Neuronal stem cell (in vitro differentiated cells): ENCODE data around the gene INVS.
"Not testable (repeated sequence)": the region's sequence is repeated elsewhere in the genome, so short reads cannot be mapped to it uniquely, and the experiment has no call there.

Experiments
- DNase-seq: peaks from one replicate; pipeline ENCODE4 v3.0.0-alpha.2; 2013; ENCODE audit warnings: low spot score
- H2AFZ ChIP-seq: one replicate; pipeline ENCODE4 v1.6.1; 2013; ENCODE audit warnings: mild to moderate bottlenecking, low read length, inconsistent platforms
- H2AK5ac ChIP-seq: 2 replicates; pipeline ENCODE4 v1.6.1; 2013; ENCODE audit warnings: low read depth, mild to moderate bottlenecking, inconsistent platforms, low read length, moderate library complexity, mixed read lengths
- H2BK120ac ChIP-seq: 2 replicates; pipeline ENCODE4 v1.6.1; 2013; ENCODE audit warnings: low read depth, mild to moderate bottlenecking, inconsistent platforms, low read length, moderate library complexity, mixed read lengths
- H2BK12ac ChIP-seq: one replicate; pipeline ENCODE4 v1.6.1; 2013; ENCODE audit warnings: low read length, inconsistent platforms
- H2BK15ac ChIP-seq: 2 replicates; pipeline ENCODE4 v1.6.1; 2013; ENCODE audit warnings: mild to moderate bottlenecking, low read length, inconsistent platforms, mixed read lengths
- H2BK5ac ChIP-seq: one replicate; pipeline ENCODE4 v1.6.1; 2013; ENCODE audit warnings: inconsistent platforms, mild to moderate bottlenecking, low read length, moderate library complexity
- H3K14ac ChIP-seq: one replicate; pipeline ENCODE4 v1.6.1; 2013; ENCODE audit warnings: low read length, inconsistent platforms
- H3K18ac ChIP-seq: 2 replicates; pipeline ENCODE4 v1.6.1; 2013; ENCODE audit warnings: low read length, inconsistent platforms
- H3K23ac ChIP-seq: 2 replicates; pipeline ENCODE4 v1.6.1; 2013; ENCODE audit warnings: low read depth, mild to moderate bottlenecking, mixed read lengths, low read length, inconsistent platforms; ENCODE audit not compliant: poor library complexity
- H3K27ac ChIP-seq: replicated peaks from 3 replicates; pipeline ENCODE4 v1.5.1; 2013; ENCODE audit warnings: low read length, inconsistent platforms
- H3K27me3 ChIP-seq, 3 experiments: 2 replicates each; pipeline ENCODE4 v1.6.1; 2013; ENCODE audit warnings: low read length in 3 of 3, mild to moderate bottlenecking in 2 of 3, inconsistent platforms in 1 of 3, low read depth in 1 of 3, mixed read lengths in 1 of 3, moderate library complexity in 1 of 3; ENCODE audit not compliant: control insufficient read depth in 3 of 3, insufficient read depth in 3 of 3
- H3K36me3 ChIP-seq, 2 donors: replicated peaks in 1 of 2; 2 replicates each; pipeline ENCODE4 v1.6.1; 2013; ENCODE audit warnings: low read length in 2 of 2; ENCODE audit not compliant: control insufficient read depth in 2 of 2, insufficient read depth in 2 of 2
- H3K4ac ChIP-seq: 2 replicates; pipeline ENCODE4 v1.6.1; 2013; ENCODE audit warnings: inconsistent platforms, mild to moderate bottlenecking, low read length, moderate library complexity
- H3K4me1 ChIP-seq, 2 donors: 1 replicate in 1 of 2; 2 replicates in 1 of 2; pipeline ENCODE4 v1.6.1; 2013; ENCODE audit warnings: low read length in 2 of 2, low read depth in 1 of 2; ENCODE audit not compliant: control insufficient read depth in 2 of 2, insufficient read depth in 1 of 2
- H3K4me2 ChIP-seq: one replicate; pipeline ENCODE4 v1.6.1; 2013; ENCODE audit warnings: mild to moderate bottlenecking, low read length, inconsistent platforms; ENCODE audit not compliant: insufficient read depth, poor library complexity, severe bottlenecking
- H3K4me3 ChIP-seq, 2 donors: 2 replicates each; pipeline ENCODE4 v1.5.1; 2013; ENCODE audit warnings: low read length in 2 of 2, mild to moderate bottlenecking in 2 of 2, inconsistent platforms in 1 of 2, moderate library complexity in 1 of 2
- H3K79me1 ChIP-seq: one replicate; pipeline ENCODE4 v1.6.1; 2013; ENCODE audit warnings: low read depth, mild to moderate bottlenecking, inconsistent platforms, low read length, moderate library complexity
- H3K9ac ChIP-seq: one replicate; pipeline ENCODE4 v1.6.1; 2013; ENCODE audit warnings: mild to moderate bottlenecking, low read depth, low read length, inconsistent platforms; ENCODE audit not compliant: poor library complexity
- H3K9me3 ChIP-seq, 2 donors: replicated peaks in 1 of 2; 2 replicates each; pipeline versions ENCODE3 to v1.6.1; 2013; ENCODE audit warnings: low read length in 2 of 2, mild to moderate bottlenecking in 2 of 2, inconsistent platforms in 1 of 2, low read depth in 1 of 2, mixed read lengths in 1 of 2, moderate library complexity in 1 of 2; ENCODE audit not compliant: control insufficient read depth in 2 of 2, insufficient read depth in 1 of 2
- H4K8ac ChIP-seq: one replicate; pipeline ENCODE4 v1.6.1; 2013; ENCODE audit warnings: low read depth, mild to moderate bottlenecking, inconsistent platforms, low read length, moderate library complexity
- H4K91ac ChIP-seq: one replicate; pipeline ENCODE4 v1.6.1; 2013; ENCODE audit warnings: low read length, low read depth, mild to moderate bottlenecking, inconsistent platforms; ENCODE audit not compliant: poor library complexity
- WGBS, 2 donors: extraction: QIAGEN DNeasy Blood & Tissue Kit; methylation state at CpG; one replicate each; pipeline ENCODE4 v1.1.7; 2013; ENCODE audit warnings: missing lambda C conversion rate in 2 of 2, mixed read lengths in 1 of 2; ENCODE audit not compliant: insufficient read length in 2 of 2, insufficient replicate concordance in 1 of 2; ENCODE audit errors: extremely low coverage in 2 of 2; 5-methylcytosine and 5-hydroxymethylcytosine counted together

The INVS gene

GRCh38 chr9:100092066-100092465 is 7.0 kb upstream of the INVS start:
- Histone ChIP-seq H3K9me3 (no peaks in the 10 kb centered on the region), H3K4me1 (no peaks in the 10 kb centered on the region), H2BK15ac (no peak overlapping the region), H3K9ac (no peak overlapping the region), H3K14ac (no peak overlapping the region), H3K4me3 (no peak overlapping the region), H3K79me1 (no peaks in the 10 kb centered on the region), H2AK5ac (no peak overlapping the region), H3K23ac (no peak overlapping the region), H4K91ac (no peak overlapping the region), H3K27ac (no peak overlapping the region), H3K4ac (no peak overlapping the region), H3K27me3 (no peaks in the 10 kb centered on the region), H2AFZ (no peak overlapping the region), H4K8ac (no peak overlapping the region), H3K4me2 (no peak overlapping the region), H3K18ac (no peak overlapping the region), H2BK120ac (no peak overlapping the region), H2BK12ac (no peak overlapping the region), H3K36me3 (no peaks in the 10 kb centered on the region), H2BK5ac (no peak overlapping the region)
- no peak for DNase-seq
- WGBS, 2 donors = no CpG with 5 or more reads among the region's 1 CpG

GRCh38 chr9:100094411-100094810 is 4.6 kb upstream of the INVS start:
- not testable (repeated sequence) for H3K4me3 ChIP-seq, H3K4me1 ChIP-seq, H3K23ac ChIP-seq, H3K9ac ChIP-seq, H3K79me1 ChIP-seq, H4K91ac ChIP-seq, DNase-seq, H2AFZ ChIP-seq, H2AK5ac ChIP-seq, H3K27ac ChIP-seq, H3K27me3 ChIP-seq, H3K9me3 ChIP-seq, H3K14ac ChIP-seq, H3K4ac ChIP-seq, H2BK15ac ChIP-seq, H2BK12ac ChIP-seq, H2BK120ac ChIP-seq, H3K36me3 ChIP-seq, H3K4me2 ChIP-seq, H4K8ac ChIP-seq, H3K18ac ChIP-seq
- WGBS, 2 donors = no CpG with 5 or more reads among the region's 2 CpGs
- peak overlapping the region; percentile 53 for H2BK5ac ChIP-seq

DNA sequence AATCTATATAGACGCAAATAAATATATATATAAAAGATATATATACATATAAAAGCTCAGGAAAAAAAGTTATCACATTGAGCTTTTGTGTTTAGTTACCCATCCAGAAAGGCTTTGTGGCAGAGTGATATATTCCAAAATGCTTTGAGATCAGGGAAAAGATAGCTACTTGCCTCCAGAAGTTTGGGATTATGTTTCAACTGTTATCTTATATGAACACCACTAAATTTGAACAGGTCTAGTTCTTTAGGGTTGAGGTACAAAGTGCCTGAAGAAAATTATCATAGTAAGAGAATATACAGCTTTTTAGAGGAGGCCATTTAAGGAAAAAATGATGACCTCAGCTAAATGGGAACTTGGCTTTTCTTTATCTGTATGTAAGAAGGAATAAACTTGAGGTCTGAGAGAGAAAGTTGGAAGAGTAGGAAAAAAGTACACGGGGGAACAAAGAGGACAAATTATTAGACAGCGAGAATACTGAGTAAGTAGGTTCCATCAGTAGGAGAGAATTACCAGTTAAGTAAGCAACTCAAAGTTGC is 2.6 kb upstream of the INVS start:
- Histone ChIP-seq H3K18ac (no peak overlapping the region), H3K9ac (no peak overlapping the region), H3K27ac (no peak overlapping the region), H3K27me3 (no peaks in the 10 kb centered on the region), H2BK12ac (no peak overlapping the region), H3K36me3 (peaks cover 2 to 5% of the 10 kb centered on the region in 2 donors), H2AFZ (no peak overlapping the region), H2BK120ac (no peak overlapping the region), H3K4me1 (peaks cover 2 to 4% of the 10 kb centered on the region in 2 donors), H3K14ac (no peak overlapping the region), H4K8ac (no peak overlapping the region), H2BK15ac (no peak overlapping the region), H2BK5ac (no peak overlapping the region), H3K9me3 (no peaks in the 10 kb centered on the region), H3K79me1 (peaks cover 4% of the 10 kb centered on the region), H3K4ac (no peak overlapping the region), H4K91ac (no peak overlapping the region), H2AK5ac (no peak overlapping the region), H3K23ac (no peak overlapping the region), H3K4me2 (no peak overlapping the region), H3K4me3 (no peak overlapping the region)
- no peak for DNase-seq
- no CpG with 5 or more reads among the region's 3 CpGs for WGBS, 2 donors

DNA sequence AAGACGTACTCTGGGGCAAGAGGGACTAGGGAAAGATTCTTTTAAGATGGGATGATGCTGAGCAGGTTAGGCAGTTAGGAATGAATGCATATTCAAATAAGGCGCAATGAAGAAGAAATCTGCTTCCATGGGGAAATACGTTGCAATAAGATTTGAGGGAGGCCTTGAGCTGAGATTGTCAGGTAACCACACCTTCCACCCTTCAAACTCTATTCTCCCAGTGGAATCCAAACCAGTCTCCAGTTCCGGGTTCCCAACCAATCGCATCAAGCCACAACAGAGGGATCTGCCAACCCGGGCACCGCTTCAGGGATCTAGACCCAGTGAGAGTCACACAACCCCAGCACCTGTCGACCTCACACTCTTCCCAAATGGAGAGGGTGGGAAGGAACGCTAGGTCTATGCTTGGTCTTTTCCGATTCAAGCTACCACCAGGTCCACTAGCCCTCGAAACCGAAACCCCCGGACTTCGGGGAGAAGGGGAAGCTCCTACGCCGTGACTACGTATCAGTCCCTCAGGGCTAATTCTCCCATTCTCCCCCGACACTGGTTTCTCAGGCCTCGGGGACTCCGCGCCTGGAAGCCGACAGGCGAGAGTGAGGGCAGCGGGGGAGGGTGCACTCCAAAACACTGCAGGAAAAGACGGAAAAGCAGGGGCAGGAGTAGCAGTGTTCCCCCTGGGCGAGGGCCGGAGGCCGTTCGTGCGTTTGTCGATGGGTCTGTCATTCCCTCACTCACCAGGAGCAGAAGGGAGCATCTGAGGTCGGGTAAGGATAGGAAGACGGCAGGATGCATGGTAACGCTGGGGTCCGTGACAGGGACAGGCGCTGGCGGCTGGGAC is 777 bp upstream of the INVS start:
- H2BK5ac ChIP-seq = no peak overlapping the region
- H3K14ac ChIP-seq = no peak overlapping the region
- no peak overlapping the region for H4K8ac ChIP-seq
- peaks cover 2 to 4% of the 10 kb centered on the region in 2 donors for H3K4me1 ChIP-seq
- peak overlapping the region; percentile 65 for H3K18ac ChIP-seq
- no peaks in the 10 kb centered on the region for H3K9me3 ChIP-seq
- H2BK15ac ChIP-seq = no peak overlapping the region
- H3K27me3 ChIP-seq = no peaks in the 10 kb centered on the region
- no peak overlapping the region for H2BK120ac ChIP-seq
- peaks cover 4% of the 10 kb centered on the region for H3K79me1 ChIP-seq
- peaks cover 4 to 16% of the 10 kb centered on the region in 2 donors for H3K36me3 ChIP-seq
- no CpG with 5 or more reads among the region's 37 CpGs for WGBS, 2 donors
- no peak overlapping the region for H4K91ac ChIP-seq
- H3K27ac ChIP-seq = no peak overlapping the region
- peak overlapping the region; percentile 98 for H3K9ac ChIP-seq
- H3K4ac ChIP-seq = no peak overlapping the region
- no peak overlapping the region for H2BK12ac ChIP-seq
- H3K4me3 ChIP-seq = peak overlapping the region; percentile 81 to 88
- H3K4me2 ChIP-seq = peak overlapping the region; percentile 90
- DNase-seq = peak; percentile 32
- peak overlapping the region; percentile 22 for H3K23ac ChIP-seq
- no peak overlapping the region for H2AK5ac ChIP-seq
- peak overlapping the region; percentile 79 for H2AFZ ChIP-seq
